SK-N-SH (cell line): Measurements from ENCODE around the gene FLRT1. TPM values are rescaled to one million over a fixed set of nuclear protein-coding genes. Genes with fewer than 3 reads are reported as not detected.
A peak's percentile ranks its signal among the peaks of the same experiment; 100 is the strongest.

Source experiments
- CTCF ChIA-PET: fragments of 300-600, 350-600 bp; formaldehyde crosslinking; extraction: SDS; loops from one replicate; lab custom pipeline; 2021; lab: Yijun Ruan, JAX
- POLR2A ChIA-PET: fragments of 350-600 bp; sonication (Branson Sonifier 250); formaldehyde crosslinking; extraction: SDS; loops from one replicate; lab custom pipeline; 2020; ENCODE audit warnings: antibody characterized with exemption, inconsistent platforms; lab: Yijun Ruan, JAX
- DNase-seq: peaks from one replicate; pipeline ENCODE4 v3.0.0; 2012
- H2AFZ ChIP-seq: fragments of 200-600 bp; sonication (generic); 2 replicates; pipeline ENCODE4 v1.8.1; 2016; ENCODE audit warnings: antibody characterized with exemption, mild to moderate bottlenecking, low read depth
- H3F3A ChIP-seq: fragments of 200-600 bp; sonication (generic); replicated peaks from 2 replicates; pipeline ENCODE3; 2016; ENCODE audit warnings: antibody characterized with exemption, mild to moderate bottlenecking; ENCODE audit not compliant: insufficient read depth
- H3K27ac ChIP-seq, 2 experiments: fragments of 200-500 bp in 1 of 2; fragments of 200-600 bp in 1 of 2; sonication (Bioruptor generic) in 1 of 2; sonication (generic), shearing (Covaris generic) in 1 of 2; 2 replicates each; pipeline versions ENCODE4 v1.5.1 to v1.6.1; 2014 to 2016; ENCODE audit warnings: low read depth in 2 of 2, inconsistent platforms in 1 of 2, low read length in 1 of 2, mild to moderate bottlenecking in 1 of 2, mixed read lengths in 1 of 2
- H3K27me3 ChIP-seq: fragments of 200-600 bp; sonication (generic), shearing (Covaris generic); 2 replicates; pipeline ENCODE4 v1.6.1; 2016; ENCODE audit warnings: mixed run types; ENCODE audit not compliant: insufficient read depth
- H3K36me3 ChIP-seq, 2 experiments: fragments of 200-500 bp in 1 of 2; fragments of 200-600 bp in 1 of 2; sonication (Bioruptor generic) in 1 of 2; sonication (generic) in 1 of 2; replicated peaks in 1 of 2; 2 replicates each; pipeline versions ENCODE3 to v1.5.1; 2014 to 2016; ENCODE audit warnings: low read length in 1 of 2, mild to moderate bottlenecking in 1 of 2; ENCODE audit not compliant: insufficient read depth in 2 of 2, control insufficient read depth in 1 of 2
- H3K4me1 ChIP-seq, 2 experiments: fragments of 200-500 bp in 1 of 2; fragments of 200-600 bp in 1 of 2; sonication (Bioruptor generic) in 1 of 2; sonication (generic), shearing (Covaris generic) in 1 of 2; 2 replicates each; pipeline versions ENCODE4 v1.5.1 to v1.6.1; 2014 to 2016; ENCODE audit warnings: low read depth in 1 of 2, low read length in 1 of 2, mixed run types in 1 of 2; ENCODE audit not compliant: insufficient read depth in 2 of 2, control insufficient read depth in 1 of 2
- H3K4me2 ChIP-seq: fragments of 200-600 bp; sonication (generic), shearing (Covaris generic); 2 replicates; pipeline ENCODE4 v1.6.1; 2017; ENCODE audit warnings: mixed run types
- H3K4me3 ChIP-seq, 2 experiments: fragments of 200-500 bp in 1 of 2; fragments of 200-600 bp in 1 of 2; sonication (Bioruptor generic) in 1 of 2; sonication (generic), shearing (Covaris generic) in 1 of 2; 2 replicates each; pipeline versions ENCODE4 v1.5.1 to v1.8.1; 2014 to 2016; ENCODE audit warnings: low read depth in 2 of 2, inconsistent platforms in 1 of 2, low read length in 1 of 2, mild to moderate bottlenecking in 1 of 2, mixed read lengths in 1 of 2, moderate library complexity in 1 of 2
- H3K79me2 ChIP-seq: fragments of 200-600 bp; sonication (generic); 2 replicates; pipeline ENCODE4 v1.8.1; 2017; ENCODE audit warnings: mild to moderate bottlenecking; ENCODE audit not compliant: insufficient read depth
- H3K9ac ChIP-seq: fragments of 200-600 bp; sonication (generic); 2 replicates; pipeline ENCODE4 v1.6.1; 2017; ENCODE audit warnings: mixed run types
- H3K9me2 ChIP-seq: fragments of 200-600 bp; sonication (generic); 2 replicates; pipeline ENCODE4 v1.6.1; 2017; ENCODE audit warnings: mixed run types
- H3K9me3 ChIP-seq: fragments of 200-600 bp; sonication (generic); 2 replicates; pipeline ENCODE4 v1.6.1; 2017; ENCODE audit warnings: mixed run types, mild to moderate bottlenecking, moderate library complexity
- H4K20me1 ChIP-seq: fragments of 200-600 bp; sonication (generic); 2 replicates; pipeline ENCODE4 v1.6.1; 2017; ENCODE audit warnings: mild to moderate bottlenecking, mixed run types; ENCODE audit not compliant: insufficient read depth
- CHD2 ChIP-seq: fragments of 150-350 bp; IDR thresholded peaks from 2 replicates; pipeline ENCODE4 v1.6.1; 2018; ENCODE audit warnings: low read length; ENCODE audit not compliant: partially characterized antibody
- CTCF ChIP-seq: fragments of 200-600 bp; sonication (generic); IDR thresholded peaks from 2 replicates; pipeline ENCODE4 v1.6.1; 2017; ENCODE audit warnings: antibody characterized with exemption, mild to moderate bottlenecking, moderate library complexity
- EZH2phosphoT487 ChIP-seq: fragments of 200-600 bp; sonication (generic); IDR thresholded peaks from 2 replicates; pipeline ENCODE4 v1.6.1; 2017; ENCODE audit warnings: low read depth, mixed run types, mild to moderate bottlenecking, antibody characterized with exemption, moderate library complexity, borderline replicate concordance
- GATA2 ChIP-seq: sonication (generic); formaldehyde crosslinking; IDR thresholded peaks from 2 replicates; pipeline ENCODE4 v1.5.0; 2020; ENCODE audit warnings: mild to moderate bottlenecking, missing genetic modification reagents
- JUND ChIP-seq: IDR thresholded peaks from 2 replicates; pipeline ENCODE4 v1.4.0; 2012
- MEF2A ChIP-seq: IDR thresholded peaks from 2 replicates; pipeline ENCODE4 v1.4.0; 2012; ENCODE audit warnings: low read depth, borderline replicate concordance
- NFIC ChIP-seq: IDR thresholded peaks from 2 replicates; pipeline ENCODE4 v1.4.0; 2012; ENCODE audit warnings: borderline replicate concordance
- PBX3 ChIP-seq: IDR thresholded peaks from 2 replicates; pipeline ENCODE4; 2012
- POLR2AphosphoS5 ChIP-seq: IDR thresholded peaks from 2 replicates; pipeline ENCODE4 v1.6.1; 2012; ENCODE audit warnings: low read depth, low read length
- RAD21 ChIP-seq: IDR thresholded peaks from 2 replicates; pipeline ENCODE4 v1.6.1; 2012; ENCODE audit warnings: mild to moderate bottlenecking, low read length
- RFX5 ChIP-seq: IDR thresholded peaks from 2 replicates; pipeline ENCODE4 v1.6.1; 2012; ENCODE audit warnings: mild to moderate bottlenecking, improper control_type of control experiment, low read length
- RXRA ChIP-seq: IDR thresholded peaks from 2 replicates; pipeline ENCODE4 v1.4.0; 2012; ENCODE audit warnings: low read depth, mild to moderate bottlenecking, borderline replicate concordance
- TAF1 ChIP-seq: IDR thresholded peaks from 2 replicates; pipeline ENCODE4 v1.6.1; 2012; ENCODE audit warnings: low read depth, mild to moderate bottlenecking, low read length, moderate library complexity, borderline replicate concordance
- YY1 ChIP-seq: IDR thresholded peaks from 2 replicates; pipeline ENCODE4 v1.4.0; 2012; ENCODE audit warnings: low read depth, mild to moderate bottlenecking
- WGBS: methylation state at CpG from one replicate; pipeline ENCODE4 v1.1.6; 2017; ENCODE audit warnings: low lambda C conversion rate; 5-methylcytosine and 5-hydroxymethylcytosine counted together
- polyA plus RNA-seq, 3 experiments: library from polyadenylated mRNA; depleted of rRNA; stranded (reverse); fragments of >200 nt; gene quantifications; 2 replicates each; pipeline ENCODE4 v1.2.3, GENCODE V29; 2012
- TF ChIP-seq, protein P1 (sequence below): IDR thresholded peaks from 2 replicates; pipeline ENCODE4 v1.4.0; 2012; ENCODE audit warnings: low read depth, borderline replicate concordance
- TF ChIP-seq, protein P2 (sequence below): IDR thresholded peaks from 2 replicates; pipeline ENCODE4 v1.4.0; 2012; ENCODE audit warnings: low read depth, borderline replicate concordance
- TF ChIP-seq, protein P3 (sequence below): fragments of 150-350 bp; IDR thresholded peaks from 2 replicates; pipeline ENCODE4 v1.6.1; 2017; ENCODE audit warnings: antibody characterized with exemption, low read length, low read depth, borderline replicate concordance

Gene FLRT1
- polyA plus RNA-seq, 1 of the 3 experiments (the other 2 are of a cell fraction) = 0.03 TPM

- H3K27me3 ChIP-seq = no peaks in the 10 kb centered on the region
- TF ChIP-seq MEF2A (no peak), EZH2phosphoT487 (no peak), RFX5 (0 out of 2 replicates have a peak, but pooled peaks have one; percentile 70), JUND (no peak), CTCF (no peak)
- TF ChIP-seq, protein P1, sequence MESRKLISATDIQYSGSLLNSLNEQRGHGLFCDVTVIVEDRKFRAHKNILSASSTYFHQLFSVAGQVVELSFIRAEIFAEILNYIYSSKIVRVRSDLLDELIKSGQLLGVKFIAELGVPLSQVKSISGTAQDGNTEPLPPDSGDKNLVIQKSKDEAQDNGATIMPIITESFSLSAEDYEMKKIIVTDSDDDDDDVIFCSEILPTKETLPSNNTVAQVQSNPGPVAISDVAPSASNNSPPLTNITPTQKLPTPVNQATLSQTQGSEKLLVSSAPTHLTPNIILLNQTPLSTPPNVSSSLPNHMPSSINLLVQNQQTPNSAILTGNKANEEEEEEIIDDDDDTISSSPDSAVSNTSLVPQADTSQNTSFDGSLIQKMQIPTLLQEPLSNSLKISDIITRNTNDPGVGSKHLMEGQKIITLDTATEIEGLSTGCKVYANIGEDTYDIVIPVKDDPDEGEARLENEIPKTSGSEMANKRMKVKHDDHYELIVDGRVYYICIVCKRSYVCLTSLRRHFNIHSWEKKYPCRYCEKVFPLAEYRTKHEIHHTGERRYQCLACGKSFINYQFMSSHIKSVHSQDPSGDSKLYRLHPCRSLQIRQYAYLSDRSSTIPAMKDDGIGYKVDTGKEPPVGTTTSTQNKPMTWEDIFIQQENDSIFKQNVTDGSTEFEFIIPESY = no peak
- ChIA-PET POLR2A (interaction anchor here (0.8 kb wide), 1 partner anchor 11 kb away, joined by 3 read pairs; no protein-coding TSS in a partner anchor), CTCF (interaction anchor here (1.0 to 1.2 kb wide), 2 partner anchors 123 to 128 kb away, joined by 3 to 4 read pairs; no protein-coding TSS in a partner anchor)
- H3K36me3 ChIP-seq = no peaks in the 10 kb centered on the region
- H3K27ac ChIP-seq = no peak overlapping the region
- peaks cover 0 to 39% of the 10 kb centered on the region in 2 experiments; a peak in 1 of 4 replicates for H3K4me1 ChIP-seq
- no peaks in the 10 kb centered on the region for H3F3A ChIP-seq
- H4K20me1 ChIP-seq = no peaks in the 10 kb centered on the region
- no peak overlapping the region for H3K4me2 ChIP-seq
- H3K9me2 ChIP-seq = no peaks in the 10 kb centered on the region
- no peak overlapping the region for H2AFZ ChIP-seq
- H3K4me3 ChIP-seq = no peak overlapping the region
- no peak for DNase-seq
- WGBS = 85% methylated on average over 4 of the region's 4 CpGs
- H3K9me3 ChIP-seq = no peaks in the 10 kb centered on the region
- no peak overlapping the region for H3K9ac ChIP-seq
- no peaks in the 10 kb centered on the region for H3K79me2 ChIP-seq
These were observed 10.5 kb upstream of the FLRT1 start for GRCh38 chr11:64025205-64025604.

- H3K4me3 ChIP-seq = no peak overlapping the region
- no peaks in the 10 kb centered on the region for H4K20me1 ChIP-seq
- 93% methylated on average over 7 of the region's 7 CpGs for WGBS
- POLR2A ChIA-PET = no interaction called here
- H3K9me3 ChIP-seq = no peaks in the 10 kb centered on the region
- CTCF ChIA-PET = no interaction called here
- H3F3A ChIP-seq = no peaks in the 10 kb centered on the region
- H3K79me2 ChIP-seq = no peaks in the 10 kb centered on the region
- DNase-seq = no peak
- no peak for TF ChIP-seq CHD2
- TF ChIP-seq, protein P2, sequence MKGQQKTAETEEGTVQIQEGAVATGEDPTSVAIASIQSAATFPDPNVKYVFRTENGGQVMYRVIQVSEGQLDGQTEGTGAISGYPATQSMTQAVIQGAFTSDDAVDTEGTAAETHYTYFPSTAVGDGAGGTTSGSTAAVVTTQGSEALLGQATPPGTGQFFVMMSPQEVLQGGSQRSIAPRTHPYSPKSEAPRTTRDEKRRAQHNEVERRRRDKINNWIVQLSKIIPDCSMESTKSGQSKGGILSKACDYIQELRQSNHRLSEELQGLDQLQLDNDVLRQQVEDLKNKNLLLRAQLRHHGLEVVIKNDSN = no peak
- TF ChIP-seq NFIC = no peak
- TF ChIP-seq, protein P1 = no peak
- no peak for TF ChIP-seq GATA2 (CRISPR knock-in tag)
- no peak for TF ChIP-seq POLR2AphosphoS5
- no peak for TF ChIP-seq RXRA
- TF ChIP-seq PBX3 = no peak
- no peak for TF ChIP-seq TAF1
- TF ChIP-seq RAD21 = no peak
- no peak for TF ChIP-seq YY1
- no peak for TF ChIP-seq JUND
- TF ChIP-seq EZH2phosphoT487 = no peak
- TF ChIP-seq, protein P3, sequence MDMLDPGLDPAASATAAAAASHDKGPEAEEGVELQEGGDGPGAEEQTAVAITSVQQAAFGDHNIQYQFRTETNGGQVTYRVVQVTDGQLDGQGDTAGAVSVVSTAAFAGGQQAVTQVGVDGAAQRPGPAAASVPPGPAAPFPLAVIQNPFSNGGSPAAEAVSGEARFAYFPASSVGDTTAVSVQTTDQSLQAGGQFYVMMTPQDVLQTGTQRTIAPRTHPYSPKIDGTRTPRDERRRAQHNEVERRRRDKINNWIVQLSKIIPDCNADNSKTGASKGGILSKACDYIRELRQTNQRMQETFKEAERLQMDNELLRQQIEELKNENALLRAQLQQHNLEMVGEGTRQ = no peak
- H3K27ac ChIP-seq = no peak overlapping the region
- no peak overlapping the region for H3K9ac ChIP-seq
- H3K27me3 ChIP-seq = no peaks in the 10 kb centered on the region
- H3K9me2 ChIP-seq = no peaks in the 10 kb centered on the region
- peaks cover 0 to 30% of the 10 kb centered on the region in 2 experiments; a peak in 1 of 4 replicates for H3K4me1 ChIP-seq
- H3K36me3 ChIP-seq = no peaks in the 10 kb centered on the region
- H2AFZ ChIP-seq = no peak overlapping the region
- no peak overlapping the region for H3K4me2 ChIP-seq
These were observed 9.0 kb upstream of the FLRT1 start for GRCh38 chr11:64026575-64027205.
